Measurements from ENCODE around the gene GRID1. TPM values are rescaled to one million over a fixed set of nuclear protein-coding genes. Genes with fewer than 3 reads are reported as not detected.

The GRID1 gene
- total RNA-seq, 1 experiment from 2014 or later, result 0.37 TPM

GRCh38 chr10:86355571-86356038 lies 11.0 kb downstream of the GRID1 start (continued):
- no peak for TF ChIP-seq ZNF232 (CRISPR knock-in tag; IDR thresholded peaks at IDR 0.05)
- no peak for TF ChIP-seq IRF2 (CRISPR knock-in tag; IDR thresholded peaks at IDR 0.05; ENCODE audit: borderline replicate concordance, low read depth)
- no peak for TF ChIP-seq PRRX2 (CRISPR knock-in tag; IDR thresholded peaks at IDR 0.05)
- TF ChIP-seq ZNF121 (CRISPR knock-in tag; IDR thresholded peaks at IDR 0.05), result no peak
- no peak for TF ChIP-seq KAT7 (CRISPR knock-in tag; IDR thresholded peaks at IDR 0.05; ENCODE audit: borderline replicate concordance)
- no peak for TF ChIP-seq OVOL2 (CRISPR knock-in tag; IDR thresholded peaks at IDR 0.05; ENCODE audit: borderline replicate concordance)
- no peak for TF ChIP-seq E2F5 (CRISPR knock-in tag; IDR thresholded peaks at IDR 0.05)
- no peak for TF ChIP-seq NR3C1 (CRISPR knock-in tag; conservative IDR thresholded peaks at IDR 0.05; ENCODE audit: low read depth)

GRCh38 chr10:86354761-86355540 lies 11.6 kb downstream of the GRID1 start:
- no peak for ATAC-seq
- no peak overlapping the region for H3K4me3 Mint-ChIP-seq
- TF ChIP-seq JUN (CRISPR knock-in tag; IDR thresholded peaks at IDR 0.05) (no peak), ZNF232 (CRISPR knock-in tag; IDR thresholded peaks at IDR 0.05) (no peak), ATF6 (CRISPR knock-in tag; IDR thresholded peaks at IDR 0.05) (no peak), AFF4 (CRISPR knock-in tag; IDR thresholded peaks at IDR 0.05; ENCODE audit: borderline replicate concordance) (no peak), RELA (CRISPR knock-in tag; IDR thresholded peaks at IDR 0.05; ENCODE audit: borderline replicate concordance) (no peak)
- H3K27me3 Mint-ChIP-seq (ENCODE audit: low read depth), result peaks cover 5% of the 10 kb centered on the region; the same call in 1 of the 2 replicates
- no peaks in the 10 kb centered on the region for H3K9me3 Mint-ChIP-seq
- no peak overlapping the region for H3K27ac Mint-ChIP-seq
- no peak for DNase-seq (ENCODE audit: low spot score)
- H3K36me3 Mint-ChIP-seq, result no peaks in the 10 kb centered on the region
- CTCF ChIA-PET, result interaction anchor here (0.8 kb wide), 1 partner anchor 21 kb away, joined by 3 read pairs; no protein-coding TSS in a partner anchor
- POLR2A ChIA-PET, result no interaction called here
- no peaks in the 10 kb centered on the region for H3K4me1 Mint-ChIP-seq

GRCh38 chr10:86353506-86354485 lies 12.8 kb downstream of the GRID1 start:
- Mint-ChIP-seq H3K4me3 (no peak overlapping the region), H3K9me3 (no peaks in the 10 kb centered on the region), H3K4me1 (no peaks in the 10 kb centered on the region; the same call in 1 of the 2 replicates), H3K27ac (no peak overlapping the region), H3K27me3 (ENCODE audit: low read depth) (peaks cover 5% of the 10 kb centered on the region; the same call in 1 of the 2 replicates), H3K36me3 (no peaks in the 10 kb centered on the region)
- ChIA-PET CTCF (no interaction called here), POLR2A (no interaction called here)
- TF ChIP-seq JAZF1 (CRISPR knock-in tag; IDR thresholded peaks at IDR 0.05) (no peak), ZNF317 (CRISPR knock-in tag; IDR thresholded peaks at IDR 0.05; ENCODE audit: borderline replicate concordance, low read depth) (no peak), TEAD4 (CRISPR knock-in tag; IDR thresholded peaks at IDR 0.05) (no peak), NR1H2 (CRISPR knock-in tag; IDR thresholded peaks at IDR 0.05) (no peak), EMX1 (CRISPR knock-in tag; IDR thresholded peaks at IDR 0.05) (no peak)
- no peak for ATAC-seq
- no peak for DNase-seq (ENCODE audit: low spot score)

Data from WTC11 (cell line).